Measurements from ENCODE around the gene ZNF304. TPM values are rescaled to one million over a fixed set of nuclear protein-coding genes. Genes with fewer than 3 reads are reported as not detected.

The ZNF304 gene
- total RNA-seq, result 5.9 TPM

DNA sequence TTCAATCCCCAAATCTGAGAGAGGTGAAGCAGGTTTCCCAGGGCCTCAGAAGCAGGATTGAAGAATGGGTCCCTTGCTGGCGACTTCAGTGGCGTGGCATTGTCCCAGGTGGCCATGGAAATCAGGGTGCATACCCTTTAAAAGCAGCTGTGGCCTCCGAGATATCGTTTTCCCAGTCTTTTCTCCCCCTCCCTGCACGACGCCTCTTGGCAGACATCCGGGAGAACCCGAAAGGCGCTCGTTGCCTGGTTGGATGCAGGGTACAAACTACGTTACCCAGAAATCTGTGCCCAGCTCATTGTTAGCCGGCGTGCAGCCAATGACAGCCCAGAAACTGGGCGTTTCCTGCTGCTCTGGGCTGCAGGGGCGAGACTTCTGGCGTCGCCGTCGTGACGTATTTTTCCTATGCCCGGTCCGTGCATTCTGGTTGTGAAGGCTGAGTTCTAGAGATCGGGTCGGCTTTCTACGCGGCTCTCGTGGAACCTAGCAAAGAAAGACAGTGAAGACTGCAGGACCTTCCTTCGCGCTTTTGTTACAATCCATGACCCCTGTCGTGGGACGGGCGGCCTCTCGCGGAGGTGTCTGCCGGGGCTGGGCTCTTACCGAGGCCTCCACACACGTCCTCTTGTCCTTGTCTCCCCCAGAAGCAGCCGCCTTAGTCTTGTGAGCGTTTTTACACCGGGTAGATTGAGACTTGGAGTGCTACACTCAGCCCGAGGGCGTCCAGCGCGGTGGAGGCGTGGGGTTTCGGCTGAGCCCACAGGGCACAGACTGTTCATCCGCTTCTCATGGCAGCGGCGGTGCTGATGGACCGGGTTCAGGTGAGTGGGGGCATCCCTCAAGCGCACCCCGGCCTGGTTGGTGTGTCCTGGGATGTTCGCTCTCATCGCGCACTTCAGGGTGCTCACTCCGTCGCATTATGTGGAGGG is at the start of gene ZNF304:
ZNF304 (plus strand) TSS at position 395 of the 929 bp plus-strand sequence; CDS start at position 789, 394 bp downstream.
- peak within 1 kb of the TSS; percentile 56 to 72 for H3K27ac ChIP-seq
- intact Hi-C loops (cut with DNase I), result loop anchor here (1.0 to 5.0 kb wide), 2 partner anchors 38 to 69 kb away; partner anchors contain the start of genes ZNF460 and ZNF548
- DNase-seq (ENCODE audit: low spot score in 2 of 2), result peak; percentile 79 to 95
- peak within 1 kb of the TSS; percentile 71 to 75 for H3K4me3 ChIP-seq
- TF ChIP-seq, protein P1, sequence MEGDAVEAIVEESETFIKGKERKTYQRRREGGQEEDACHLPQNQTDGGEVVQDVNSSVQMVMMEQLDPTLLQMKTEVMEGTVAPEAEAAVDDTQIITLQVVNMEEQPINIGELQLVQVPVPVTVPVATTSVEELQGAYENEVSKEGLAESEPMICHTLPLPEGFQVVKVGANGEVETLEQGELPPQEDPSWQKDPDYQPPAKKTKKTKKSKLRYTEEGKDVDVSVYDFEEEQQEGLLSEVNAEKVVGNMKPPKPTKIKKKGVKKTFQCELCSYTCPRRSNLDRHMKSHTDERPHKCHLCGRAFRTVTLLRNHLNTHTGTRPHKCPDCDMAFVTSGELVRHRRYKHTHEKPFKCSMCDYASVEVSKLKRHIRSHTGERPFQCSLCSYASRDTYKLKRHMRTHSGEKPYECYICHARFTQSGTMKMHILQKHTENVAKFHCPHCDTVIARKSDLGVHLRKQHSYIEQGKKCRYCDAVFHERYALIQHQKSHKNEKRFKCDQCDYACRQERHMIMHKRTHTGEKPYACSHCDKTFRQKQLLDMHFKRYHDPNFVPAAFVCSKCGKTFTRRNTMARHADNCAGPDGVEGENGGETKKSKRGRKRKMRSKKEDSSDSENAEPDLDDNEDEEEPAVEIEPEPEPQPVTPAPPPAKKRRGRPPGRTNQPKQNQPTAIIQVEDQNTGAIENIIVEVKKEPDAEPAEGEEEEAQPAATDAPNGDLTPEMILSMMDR (IDR thresholded peaks at IDR 0.05), result no peak
- peaks cover 31 to 40% of the 10 kb centered on the region in 2 donors for H3K9me3 ChIP-seq
- H3K36me3 ChIP-seq, result peaks cover 34 to 37% of the 10 kb centered on the region in 2 donors
- no peaks in the 10 kb centered on the region for H3K27me3 ChIP-seq
- peaks cover 0 to 8% of the 10 kb centered on the region in 2 donors for H3K4me1 ChIP-seq

DNA sequence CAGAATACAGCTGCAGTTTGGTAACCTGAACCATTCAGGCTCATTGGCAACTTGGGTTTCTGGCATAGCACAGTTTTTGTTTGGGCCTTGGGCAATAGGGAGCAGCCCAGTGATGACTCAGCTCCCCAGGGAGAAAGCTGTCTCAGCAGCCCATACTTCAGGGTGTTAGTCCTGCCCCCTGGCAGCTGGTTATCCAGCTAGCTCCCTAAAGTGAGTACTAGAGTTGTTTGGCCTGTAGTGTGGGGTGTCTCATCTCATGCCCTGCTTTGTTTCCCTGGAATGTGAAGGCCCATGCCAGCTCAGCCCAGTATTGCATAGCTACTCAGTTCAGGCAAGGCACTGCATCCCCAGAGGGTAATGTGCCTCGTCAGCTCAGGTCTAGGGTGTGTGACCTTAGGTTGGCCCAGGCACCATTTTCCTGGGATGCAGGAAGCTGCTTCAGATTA is 49.0 kb upstream of the ZNF304 start:
- H3K27me3 ChIP-seq, result no peaks in the 10 kb centered on the region
- no peak overlapping the region for H3K27ac ChIP-seq
- peaks cover 4 to 92% of the 10 kb centered on the region in 2 donors for H3K9me3 ChIP-seq
- peak in 1 of 2 donors; percentile 67 for DNase-seq (ENCODE audit: low spot score in 2 of 2)
- H3K4me1 ChIP-seq, result no peaks in the 10 kb centered on the region
- intact Hi-C loops (cut with DNase I), result no loop called here
- no peak overlapping the region for H3K4me3 ChIP-seq
- TF ChIP-seq, protein P1 (IDR thresholded peaks at IDR 0.05), result no peak
- H3K36me3 ChIP-seq, result peaks cover 54 to 84% of the 10 kb centered on the region in 2 donors

DNA sequence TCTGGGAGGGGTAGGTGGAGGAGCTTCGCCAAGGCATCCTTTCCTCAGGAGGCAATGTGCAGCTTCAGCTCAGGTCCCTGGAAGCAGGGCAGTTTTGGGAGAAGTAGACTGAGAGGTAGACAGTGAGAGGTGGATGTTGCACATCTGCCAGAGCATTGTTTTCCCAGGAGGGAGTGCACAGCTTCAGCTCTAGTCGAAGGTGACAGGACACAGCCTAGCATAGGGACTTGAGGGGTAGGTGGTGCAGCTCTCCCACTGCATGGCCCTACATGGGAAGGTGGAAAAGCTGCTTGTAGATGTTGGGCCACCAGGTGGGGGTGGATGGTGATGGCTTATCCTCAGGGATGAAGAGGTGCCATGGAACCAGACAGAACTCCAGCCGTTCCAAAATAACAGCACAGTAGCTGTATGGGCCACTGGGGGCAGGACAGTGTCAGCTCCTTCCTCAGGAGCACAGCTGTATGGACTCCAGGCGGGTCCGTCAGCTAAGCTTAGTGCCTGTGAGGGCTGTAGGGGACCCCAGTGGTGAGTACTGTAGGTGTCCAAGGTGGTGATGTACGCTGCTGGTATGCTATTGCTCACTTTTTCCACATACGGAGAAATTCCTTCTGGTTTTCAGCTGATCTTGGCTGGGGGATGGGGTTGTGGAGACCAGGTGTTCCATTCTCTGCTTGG is 48.2 kb upstream of the ZNF304 start:
- intact Hi-C loops (cut with DNase I), result no loop called here
- no peak for DNase-seq (ENCODE audit: low spot score in 2 of 2)
- Histone ChIP-seq H3K36me3 (peaks cover 54 to 76% of the 10 kb centered on the region in 2 donors), H3K27me3 (no peaks in the 10 kb centered on the region), H3K27ac (no peak overlapping the region), H3K9me3 (peaks cover 4 to 90% of the 10 kb centered on the region in 2 donors), H3K4me3 (no peak overlapping the region), H3K4me1 (no peaks in the 10 kb centered on the region)
- TF ChIP-seq, protein P1 (IDR thresholded peaks at IDR 0.05), result no peak

DNA sequence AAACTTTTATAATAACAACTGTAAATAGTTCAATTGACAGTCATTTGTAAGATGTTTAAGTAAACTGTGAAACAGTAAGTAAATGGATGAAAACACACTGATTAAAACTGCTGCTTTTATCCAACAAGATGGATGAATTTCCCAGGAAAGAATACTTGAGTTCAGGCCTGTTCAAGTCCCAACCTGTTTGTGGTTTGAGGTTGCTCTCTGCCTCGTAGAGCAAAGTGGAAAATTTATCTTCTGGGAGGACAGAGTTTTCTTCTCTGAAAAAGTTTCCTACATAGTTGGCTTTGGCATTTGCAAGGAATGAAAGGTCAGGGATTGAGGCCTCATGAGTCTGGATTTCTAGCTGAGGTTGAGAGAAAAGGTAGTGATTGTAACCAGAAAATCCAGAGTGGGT is 46.0 kb upstream of the ZNF304 start:
- no peaks in the 10 kb centered on the region for H3K4me1 ChIP-seq
- intact Hi-C loops (cut with DNase I), result no loop called here
- H3K27ac ChIP-seq, result no peak overlapping the region
- DNase-seq (ENCODE audit: low spot score in 2 of 2), result no peak
- H3K9me3 ChIP-seq, result peaks cover 4 to 85% of the 10 kb centered on the region in 2 donors
- H3K36me3 ChIP-seq, result peaks cover 38 to 55% of the 10 kb centered on the region in 2 donors
- TF ChIP-seq, protein P1 (IDR thresholded peaks at IDR 0.05), result no peak
- no peak overlapping the region for H3K4me3 ChIP-seq
- no peaks in the 10 kb centered on the region for H3K27me3 ChIP-seq

DNA sequence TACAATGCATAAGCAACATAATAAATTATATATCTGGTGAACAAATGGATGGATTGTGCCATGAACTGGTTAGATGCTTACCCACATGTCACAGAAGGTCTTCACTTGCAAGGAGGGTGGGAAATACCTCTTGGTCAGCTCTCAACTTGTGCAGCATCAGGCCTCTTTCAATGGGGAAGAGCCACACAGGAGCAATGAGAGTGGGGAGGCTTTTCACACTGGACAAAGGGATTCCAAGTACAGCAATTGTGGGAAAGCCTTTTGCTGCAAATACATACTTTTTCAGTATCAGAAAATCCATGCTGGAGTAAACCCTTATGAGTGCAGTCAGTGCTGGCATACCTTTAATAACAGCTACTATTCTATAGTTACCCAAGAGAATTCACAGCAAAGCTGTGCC is 42.6 kb upstream of the ZNF304 start:
- Histone ChIP-seq H3K27ac (no peak overlapping the region), H3K27me3 (no peaks in the 10 kb centered on the region), H3K4me1 (no peaks in the 10 kb centered on the region), H3K4me3 (no peak overlapping the region), H3K9me3 (peaks cover 0 to 62% of the 10 kb centered on the region in 2 donors), H3K36me3 (peaks cover 7 to 20% of the 10 kb centered on the region in 2 donors)
- intact Hi-C loops (cut with DNase I), result no loop called here
- TF ChIP-seq, protein P1 (IDR thresholded peaks at IDR 0.05), result no peak
- no peak for DNase-seq (ENCODE audit: low spot score in 2 of 2)

Data from ascending aorta (tissue), 2 donors.